Measurements from ENCODE around the gene CXADR.

DNA sequence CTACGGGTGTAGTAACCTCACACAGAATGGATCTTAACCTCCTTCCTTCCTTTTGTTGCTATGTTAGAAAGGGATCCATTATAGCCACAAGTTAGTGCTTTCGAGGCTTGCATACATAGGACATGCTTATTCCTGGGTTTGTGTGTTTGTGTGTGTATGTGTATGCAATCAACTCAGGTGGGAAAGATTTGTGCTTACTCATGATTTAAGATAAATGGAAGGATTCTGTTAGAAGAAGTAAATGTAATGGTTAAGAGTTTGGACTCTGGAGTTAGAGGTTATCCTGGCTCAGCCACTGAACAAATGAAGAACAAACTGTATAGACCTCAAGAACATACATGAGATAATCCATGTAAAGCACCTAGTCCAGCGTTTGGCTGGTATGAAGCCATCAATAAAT lies 71.1 kb downstream of the CXADR start:
- TF ChIP-seq CTCF (IDR thresholded peaks at IDR 0.05) (no peak), EZH2phosphoT487 (IDR thresholded peaks at IDR 0.05) (no peak), EZH2 (IDR thresholded peaks at IDR 0.05) (no peak)
